ENCODE measurements around the gene KIF22. TPM values are rescaled to one million over a fixed set of nuclear protein-coding genes. Genes with fewer than 3 reads are reported as not detected.

Gene KIF22
- total RNA-seq, 1 experiment from 2014 or later = 134 TPM

- Mint-ChIP-seq H3K4me1 (ENCODE audit: low read depth, unreplicated experiment) (peaks cover 40% of the 10 kb centered on the region), H3K27ac (ENCODE audit: unreplicated experiment) (peak overlapping the region; percentile 95), H3K4me3 (ENCODE audit: low read depth, unreplicated experiment) (peak overlapping the region; percentile 92), H3K27me3 (ENCODE audit: unreplicated experiment) (no peaks in the 10 kb centered on the region), H3K9me3 (ENCODE audit: low read depth, unreplicated experiment) (no peaks in the 10 kb centered on the region), H3K36me3 (ENCODE audit: insufficient read depth, unreplicated experiment) (peaks cover 87% of the 10 kb centered on the region)
- intact Hi-C loops (cut with micrococcal nuclease; ENCODE audit: unreplicated experiment) = loop anchor here (2.0 to 10.0 kb wide), 5 partner anchors 28 to 201 kb away; partner anchors contain the start of genes ASPHD1, C16orf92 and CDIPT
- TF ChIP-seq, protein P1, sequence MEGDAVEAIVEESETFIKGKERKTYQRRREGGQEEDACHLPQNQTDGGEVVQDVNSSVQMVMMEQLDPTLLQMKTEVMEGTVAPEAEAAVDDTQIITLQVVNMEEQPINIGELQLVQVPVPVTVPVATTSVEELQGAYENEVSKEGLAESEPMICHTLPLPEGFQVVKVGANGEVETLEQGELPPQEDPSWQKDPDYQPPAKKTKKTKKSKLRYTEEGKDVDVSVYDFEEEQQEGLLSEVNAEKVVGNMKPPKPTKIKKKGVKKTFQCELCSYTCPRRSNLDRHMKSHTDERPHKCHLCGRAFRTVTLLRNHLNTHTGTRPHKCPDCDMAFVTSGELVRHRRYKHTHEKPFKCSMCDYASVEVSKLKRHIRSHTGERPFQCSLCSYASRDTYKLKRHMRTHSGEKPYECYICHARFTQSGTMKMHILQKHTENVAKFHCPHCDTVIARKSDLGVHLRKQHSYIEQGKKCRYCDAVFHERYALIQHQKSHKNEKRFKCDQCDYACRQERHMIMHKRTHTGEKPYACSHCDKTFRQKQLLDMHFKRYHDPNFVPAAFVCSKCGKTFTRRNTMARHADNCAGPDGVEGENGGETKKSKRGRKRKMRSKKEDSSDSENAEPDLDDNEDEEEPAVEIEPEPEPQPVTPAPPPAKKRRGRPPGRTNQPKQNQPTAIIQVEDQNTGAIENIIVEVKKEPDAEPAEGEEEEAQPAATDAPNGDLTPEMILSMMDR (IDR thresholded peaks at IDR 0.05; ENCODE audit: unreplicated experiment) = no peak
- CTCF ChIA-PET = interaction anchor here (0.7 to 3.8 kb wide), 8 partner anchors 9 to 256 kb away, joined by 3 to 19 read pairs (median 4); partner anchors contain the start of gene KIF22
- peak; percentile 81 for DNase-seq
- TSS peak; percentile 81 for BruUV-seq (replicated peaks)
These were observed 30.4 kb downstream of the KIF22 start for GRCh38 chr16:29820730-29821642.

- H3K4me1 Mint-ChIP-seq (ENCODE audit: low read depth, unreplicated experiment) = peaks cover 45% of the 10 kb centered on the region
- peak overlapping the region; percentile 92 for H3K4me3 Mint-ChIP-seq (ENCODE audit: low read depth, unreplicated experiment)
- CTCF ChIA-PET = interaction anchor here (0.6 to 3.8 kb wide), 5 partner anchors 10 to 1290 kb away, joined by 3 to 19 read pairs (median 4); no protein-coding TSS in a partner anchor
- peak; percentile 61 for DNase-seq
- peaks cover 87% of the 10 kb centered on the region for H3K36me3 Mint-ChIP-seq (ENCODE audit: insufficient read depth, unreplicated experiment)
- H3K27me3 Mint-ChIP-seq (ENCODE audit: unreplicated experiment) = no peaks in the 10 kb centered on the region
- H3K27ac Mint-ChIP-seq (ENCODE audit: unreplicated experiment) = peak overlapping the region; percentile 95
- H3K9me3 Mint-ChIP-seq (ENCODE audit: low read depth, unreplicated experiment) = no peaks in the 10 kb centered on the region
- intact Hi-C loops (cut with micrococcal nuclease; ENCODE audit: unreplicated experiment) = loop anchor here (2.0 to 10.0 kb wide), 5 partner anchors 27 to 201 kb away; partner anchors contain the start of genes ASPHD1, C16orf92 and CDIPT
- BruUV-seq (replicated peaks) = no TSS peak
- TF ChIP-seq, protein P1 (IDR thresholded peaks at IDR 0.05; ENCODE audit: unreplicated experiment) = no peak
These were observed 31.1 kb downstream of the KIF22 start for GRCh38 chr16:29821643-29822115.

DNA sequence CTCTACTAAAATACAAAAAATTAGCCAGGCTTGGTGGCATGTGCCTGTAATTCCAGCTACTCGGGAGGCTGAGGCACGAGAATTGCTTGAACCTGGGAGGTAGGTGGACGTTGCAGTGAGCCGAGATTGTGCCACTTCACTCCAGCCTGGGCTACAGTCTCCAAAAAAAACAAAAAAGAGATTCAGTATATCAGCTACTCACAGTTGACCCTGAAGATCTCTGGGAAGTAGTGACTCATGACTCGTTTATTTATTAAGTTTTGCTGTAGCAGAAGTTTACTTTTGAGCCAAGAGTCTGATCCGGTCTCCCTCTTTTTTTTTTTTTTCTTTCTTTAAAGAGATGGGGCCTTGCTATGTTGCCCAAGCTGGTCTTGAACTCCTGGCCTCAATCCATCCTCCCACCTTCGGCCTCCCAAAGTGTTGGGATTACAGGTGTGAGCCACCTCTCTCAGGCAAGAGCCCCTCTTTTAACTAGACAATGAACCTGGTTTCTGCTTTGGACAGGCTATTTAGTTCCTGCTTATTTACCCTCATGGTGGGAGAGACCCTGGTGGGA is 34.1 kb downstream of the KIF22 start:
- no TSS peak for BruUV-seq (replicated peaks)
- intact Hi-C loops (cut with micrococcal nuclease; ENCODE audit: unreplicated experiment) = loop anchor here (5.0 to 10.0 kb wide), 4 partner anchors 38 to 198 kb away; partner anchors contain the start of genes ASPHD1, C16orf92 and CDIPT
- H3K4me1 Mint-ChIP-seq (ENCODE audit: low read depth, unreplicated experiment) = peaks cover 31% of the 10 kb centered on the region
- no peaks in the 10 kb centered on the region for H3K9me3 Mint-ChIP-seq (ENCODE audit: low read depth, unreplicated experiment)
- CTCF ChIA-PET = interaction anchor here (0.8 to 1.1 kb wide), 2 partner anchors 17 to 24 kb away, joined by 3 to 6 read pairs; no protein-coding TSS in a partner anchor
- peaks cover 62% of the 10 kb centered on the region for H3K36me3 Mint-ChIP-seq (ENCODE audit: insufficient read depth, unreplicated experiment)
- DNase-seq = no peak
- H3K27me3 Mint-ChIP-seq (ENCODE audit: unreplicated experiment) = no peaks in the 10 kb centered on the region
- peak overlapping the region; percentile 95 for H3K27ac Mint-ChIP-seq (ENCODE audit: unreplicated experiment)
- TF ChIP-seq, protein P1 (IDR thresholded peaks at IDR 0.05; ENCODE audit: unreplicated experiment) = no peak
- H3K4me3 Mint-ChIP-seq (ENCODE audit: low read depth, unreplicated experiment) = peak overlapping the region; percentile 61

Measured in Calu3 (cell line).